ENCODE measurements around the gene PSMD14.

Gene PSMD14

DNA sequence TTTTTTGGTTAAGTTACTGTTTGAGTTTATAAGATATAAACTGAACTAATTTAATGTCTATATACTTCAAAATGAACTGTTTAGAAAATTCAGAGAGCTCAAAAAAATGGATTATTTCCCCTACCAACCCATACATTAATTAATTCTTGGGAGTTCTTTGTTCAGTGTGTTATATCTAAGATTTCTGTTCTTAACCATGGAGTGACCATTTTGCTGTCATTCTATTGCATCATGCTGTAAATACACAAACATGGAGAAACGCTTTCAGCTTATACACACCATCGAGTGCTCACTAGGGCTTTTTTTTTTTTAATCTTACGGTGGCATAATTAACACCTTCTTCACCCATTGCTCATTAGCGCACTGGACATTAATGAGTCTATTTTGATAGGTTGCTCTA, 74.5 kb downstream of the PSMD14 start:
- DNase-seq (ENCODE audit: low read depth in 2 of 2), result no peak

DNA sequence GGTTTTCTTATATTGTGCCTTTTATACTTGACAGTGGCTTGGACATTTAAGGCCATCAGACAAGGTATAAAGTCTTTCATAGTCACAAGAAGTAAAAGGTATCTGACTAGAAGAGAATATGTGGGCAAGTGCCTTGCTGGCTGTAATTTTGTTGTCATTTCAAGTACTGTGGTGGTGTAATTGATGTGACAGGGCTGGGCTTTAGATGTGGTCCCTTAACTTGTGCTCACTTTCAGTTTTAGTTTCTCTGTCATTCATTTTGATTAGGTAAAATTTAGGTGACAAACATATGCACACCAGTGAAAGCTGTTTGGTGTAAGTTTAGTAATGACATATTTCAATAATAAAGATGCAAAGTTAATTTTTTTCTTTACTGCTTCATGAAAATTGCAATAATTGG, 76.6 kb downstream of the PSMD14 start:
- DNase-seq (ENCODE audit: low read depth in 2 of 2), result no peak

DNA sequence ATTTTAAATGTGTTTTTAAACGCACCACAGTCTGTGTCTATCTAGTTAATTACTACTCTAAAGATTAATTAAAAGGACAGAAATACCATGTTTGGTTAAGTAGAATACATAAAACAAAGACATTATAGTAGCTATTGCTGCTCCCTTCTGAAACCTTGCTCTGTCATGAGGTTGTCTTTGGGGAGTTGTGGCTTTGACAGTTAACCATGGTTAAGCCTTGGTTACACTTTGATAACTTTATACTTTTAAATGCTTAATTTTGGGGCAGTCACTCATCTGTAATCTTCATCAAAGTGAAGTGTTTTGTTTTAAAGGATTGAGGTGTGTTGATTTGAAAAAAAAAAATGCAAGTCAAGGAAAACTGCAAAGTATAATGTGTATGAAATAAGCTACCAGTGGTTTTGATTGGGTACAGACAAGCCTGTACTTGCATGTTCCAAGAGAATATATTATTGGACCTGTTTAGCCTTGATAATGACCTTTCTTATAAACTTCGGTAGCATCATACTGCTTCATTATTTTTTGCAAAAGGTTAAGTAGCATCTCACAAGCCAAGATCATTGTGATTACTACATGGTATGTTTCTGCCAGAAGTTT, 78.1 kb downstream of the PSMD14 start:
- DNase-seq (ENCODE audit: low read depth in 2 of 2), result no peak

DNA sequence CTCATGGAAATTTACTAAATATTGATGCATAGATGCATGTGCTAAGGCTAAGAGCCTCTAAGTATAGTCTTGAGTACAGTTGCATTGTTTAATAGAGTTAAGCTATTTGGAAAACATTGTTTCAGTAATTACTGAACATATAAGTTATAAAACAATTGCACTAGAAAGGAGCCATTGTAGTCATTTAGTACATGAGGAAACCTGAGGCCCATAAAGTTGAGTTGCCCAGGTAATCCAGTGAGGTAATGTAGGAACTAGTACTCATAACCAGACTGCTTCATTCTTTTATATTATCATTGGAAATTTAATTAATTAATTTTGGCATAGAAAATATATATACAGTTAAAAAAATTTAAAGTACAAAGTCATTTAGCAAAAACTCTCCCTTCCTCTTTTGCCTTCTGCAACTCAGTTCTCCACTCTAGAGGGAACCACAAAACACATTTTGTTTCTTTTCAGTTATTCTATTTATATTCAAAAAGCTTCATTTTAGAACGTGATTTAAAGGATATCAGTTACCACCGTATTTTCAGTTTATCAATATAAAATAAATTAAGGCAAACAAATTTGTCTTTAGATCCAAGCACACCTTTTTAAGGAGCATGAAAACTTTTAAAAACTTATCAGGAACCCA, 80.0 kb downstream of the PSMD14 start:
- DNase-seq (ENCODE audit: low read depth in 2 of 2), result no peak

DNA sequence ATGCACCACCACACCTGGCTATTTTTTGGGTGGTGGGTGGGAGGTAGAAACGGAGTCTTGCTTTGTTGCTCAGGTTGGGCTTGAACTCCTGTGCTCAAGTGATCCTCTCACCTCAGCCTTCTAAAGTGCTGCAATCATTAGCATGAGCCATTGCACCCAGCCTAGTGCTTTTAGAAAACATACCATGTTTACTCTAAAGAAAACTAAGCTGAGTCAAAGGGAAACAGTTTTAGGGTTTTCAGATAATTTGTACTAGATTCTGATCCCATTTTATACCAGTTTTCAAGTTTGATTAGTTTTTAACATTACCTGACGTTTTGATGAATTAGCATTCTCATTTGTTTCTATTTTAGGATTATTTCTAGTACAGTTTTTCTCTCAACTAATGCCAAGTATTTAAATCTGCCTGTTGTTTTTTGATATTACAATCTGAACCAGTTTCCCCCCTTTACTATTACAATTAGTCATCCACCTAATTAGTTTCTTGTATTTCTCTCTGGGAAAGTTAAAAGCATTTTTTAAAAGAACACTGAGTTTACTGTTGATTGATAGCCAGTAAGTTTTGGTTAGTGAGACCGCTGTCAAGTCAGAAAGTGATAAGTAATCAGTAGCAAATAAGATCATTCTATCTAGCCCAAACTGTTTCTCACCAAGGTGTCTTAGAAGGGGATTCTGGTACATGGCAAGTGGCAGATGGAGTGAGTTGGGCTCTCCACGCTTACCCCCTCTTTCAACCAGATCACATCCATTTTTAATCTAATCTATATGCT, 83.7 kb downstream of the PSMD14 start:
- no peak for DNase-seq (ENCODE audit: low read depth in 2 of 2)

DNA sequence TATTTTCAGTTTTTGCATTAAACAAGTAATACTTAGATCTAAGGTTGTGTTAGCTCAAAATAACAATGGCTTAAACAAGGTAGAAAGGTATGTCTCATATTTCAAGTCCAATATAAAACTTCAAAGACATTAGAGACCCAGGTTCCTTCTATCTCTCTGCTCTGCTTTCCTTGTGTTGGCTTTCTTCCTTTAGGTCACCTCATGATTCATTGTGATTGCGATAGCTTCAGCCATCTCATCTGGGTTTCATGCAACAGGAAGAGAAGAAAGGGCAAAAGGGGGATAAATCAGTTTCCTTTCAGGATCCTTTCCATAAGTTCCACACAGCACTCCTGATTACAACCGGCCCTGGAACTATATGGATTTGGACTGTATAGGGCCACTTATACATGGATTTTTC, 91.9 kb downstream of the PSMD14 start:
- no peak for DNase-seq (ENCODE audit: low read depth in 2 of 2)

DNA sequence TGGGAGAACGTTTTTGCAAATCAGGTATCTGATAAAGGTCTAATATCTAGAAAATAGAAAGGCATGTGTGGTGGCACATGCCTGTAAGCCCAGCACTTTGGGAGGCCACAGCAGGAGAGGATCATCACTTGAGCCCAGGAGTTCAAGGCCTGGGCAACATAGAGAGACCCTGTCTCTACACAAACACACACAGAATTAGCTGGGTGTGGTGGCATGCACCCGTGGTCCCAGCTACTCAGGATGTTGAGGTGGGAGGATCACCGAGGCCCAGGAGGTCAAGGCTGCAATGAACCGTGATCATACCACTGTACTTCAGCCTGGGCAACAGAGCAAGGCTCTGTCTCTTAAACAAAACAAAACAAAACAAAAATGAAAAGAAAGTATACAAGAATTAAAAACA, 94.1 kb downstream of the PSMD14 start:
- no peak for DNase-seq (ENCODE audit: low read depth in 2 of 2)

DNA sequence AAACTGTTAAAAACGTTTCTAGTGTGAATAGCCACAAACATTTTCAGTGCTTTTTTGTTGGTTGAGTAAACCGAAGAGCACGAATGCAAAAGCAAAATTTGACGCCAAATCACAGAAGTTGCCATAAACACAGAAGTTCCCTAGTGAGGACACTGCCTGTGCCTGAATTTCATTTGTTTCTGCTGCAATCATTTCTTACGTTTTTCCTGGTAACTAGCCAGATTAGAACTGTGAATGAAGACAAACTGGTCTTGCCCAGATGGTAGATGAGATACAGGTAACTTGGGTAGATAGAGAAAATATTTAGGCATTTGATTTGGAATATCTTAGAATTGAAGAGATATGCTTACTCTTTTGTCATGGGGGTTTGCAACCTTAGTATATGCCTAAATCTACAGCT, 98.1 kb downstream of the PSMD14 start:
- no peak for DNase-seq (ENCODE audit: low read depth in 2 of 2)

DNA sequence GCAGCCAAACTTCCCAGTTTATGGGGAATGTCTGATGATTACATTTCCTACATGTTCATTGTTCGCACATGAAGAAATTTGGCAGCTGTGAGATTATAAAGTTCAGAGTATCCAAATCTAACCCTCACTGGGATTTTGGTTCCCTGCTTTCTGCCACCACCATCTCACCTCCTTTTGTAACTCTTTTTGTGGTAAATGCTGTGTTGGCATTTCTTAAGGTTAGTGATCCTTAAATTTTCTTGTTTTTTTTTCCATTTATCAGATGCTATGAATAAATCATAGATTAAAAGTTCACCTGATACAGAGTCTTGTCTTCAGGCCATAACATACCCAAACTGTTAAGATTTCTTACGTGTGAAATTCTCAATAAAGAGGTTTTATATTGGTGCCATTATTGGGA, 99.4 kb downstream of the PSMD14 start:
- no peak for DNase-seq (ENCODE audit: low read depth in 2 of 2)

DNA sequence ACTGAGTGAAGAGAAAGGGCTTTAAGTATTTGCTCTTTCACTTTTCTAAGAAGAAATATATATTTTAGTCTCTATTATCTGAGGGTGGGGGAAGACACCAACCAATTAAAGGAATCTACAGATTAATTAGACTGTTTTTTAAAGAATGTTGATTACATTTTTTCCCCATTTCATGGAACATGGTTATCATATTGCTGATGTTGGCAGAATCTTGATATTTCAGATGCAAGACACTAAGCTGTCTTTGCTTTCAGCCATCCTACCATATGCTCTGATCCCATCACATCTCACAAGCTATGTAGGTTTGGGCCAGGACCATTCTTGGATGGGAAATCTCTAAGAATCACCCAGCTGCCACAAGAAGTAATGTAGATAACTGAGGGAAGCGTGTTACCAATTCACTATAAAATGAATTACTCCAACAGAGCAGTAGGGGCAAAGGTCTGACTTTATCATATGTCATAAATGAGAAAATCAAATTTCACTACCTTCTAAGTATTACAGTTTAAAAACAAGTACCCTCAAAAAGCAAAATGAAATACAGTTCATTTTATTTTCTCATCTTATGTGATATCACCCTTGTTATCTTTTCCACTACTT, 101.2 kb downstream of the PSMD14 start:
- DNase-seq (ENCODE audit: low read depth in 2 of 2), result no peak

DNA sequence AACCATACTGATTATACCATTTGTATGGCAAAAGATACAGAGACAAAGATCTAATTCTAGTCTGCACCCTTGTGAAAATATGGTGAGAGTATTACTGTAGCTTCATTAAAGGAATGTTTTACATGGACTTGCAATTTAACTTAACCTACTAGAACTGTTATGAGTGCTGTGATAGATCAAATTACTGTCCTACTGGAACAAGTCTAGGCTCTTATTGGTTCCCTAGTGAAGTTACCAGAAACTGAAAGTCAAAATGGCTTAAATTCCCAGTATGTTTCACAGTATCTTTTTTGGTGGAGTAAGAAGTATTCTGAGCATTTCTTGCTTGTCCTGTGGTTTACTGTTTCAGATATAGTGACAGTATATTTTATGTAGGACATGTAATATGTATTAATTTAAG, 104.1 kb downstream of the PSMD14 start:
- DNase-seq (ENCODE audit: low read depth in 2 of 2), result no peak

DNA sequence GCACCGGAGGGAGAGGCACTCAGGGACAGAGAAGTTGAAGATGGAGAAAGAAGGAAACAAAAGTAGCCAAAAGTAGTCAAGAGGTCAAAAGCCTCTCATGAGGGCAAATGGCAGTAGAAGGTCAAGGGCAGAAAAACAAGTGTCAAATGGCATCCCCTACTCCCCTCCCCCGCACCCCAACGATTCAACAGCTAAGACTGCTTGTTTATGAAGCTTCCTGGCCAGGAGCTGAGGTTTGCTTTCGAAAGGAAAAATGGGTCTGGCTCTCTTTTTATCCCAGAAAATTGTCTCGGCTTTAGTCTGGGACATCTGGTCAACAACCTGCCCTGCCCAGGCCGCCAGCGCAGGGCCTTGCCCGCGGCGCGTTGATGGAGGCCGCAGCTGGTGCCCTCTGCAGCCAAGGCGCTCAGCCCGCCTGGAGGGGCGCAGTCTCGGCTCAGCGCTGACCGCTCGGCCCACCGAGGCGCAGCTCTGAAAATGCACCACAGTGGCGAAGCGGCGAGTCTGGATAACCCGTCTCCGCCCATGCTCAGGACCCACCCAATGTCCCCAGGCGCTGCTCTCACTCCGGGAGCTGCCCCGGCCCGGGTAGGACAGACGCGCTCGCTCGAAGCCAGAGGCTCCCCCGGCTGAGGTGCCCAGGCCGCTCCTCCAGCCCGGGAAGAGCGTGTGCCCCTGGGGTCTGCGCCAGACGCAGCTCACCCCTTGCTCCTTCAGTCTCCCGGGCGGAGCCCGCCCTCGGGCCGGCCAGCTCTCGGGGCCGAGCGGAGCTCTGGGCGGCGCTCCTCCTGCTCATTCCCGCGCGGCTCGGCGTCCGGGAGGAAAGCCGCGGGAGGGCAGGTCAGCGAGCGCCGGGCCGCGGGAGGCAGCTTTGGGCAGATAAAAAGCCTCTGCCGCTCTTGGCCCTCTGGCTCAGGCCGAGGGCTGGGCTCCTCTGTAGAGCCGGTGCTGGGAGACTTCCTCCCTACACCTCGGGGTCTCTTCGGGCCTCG, 106.1 kb downstream of the PSMD14 start:
- DNase-seq (ENCODE audit: low read depth in 2 of 2), result no peak

DNA sequence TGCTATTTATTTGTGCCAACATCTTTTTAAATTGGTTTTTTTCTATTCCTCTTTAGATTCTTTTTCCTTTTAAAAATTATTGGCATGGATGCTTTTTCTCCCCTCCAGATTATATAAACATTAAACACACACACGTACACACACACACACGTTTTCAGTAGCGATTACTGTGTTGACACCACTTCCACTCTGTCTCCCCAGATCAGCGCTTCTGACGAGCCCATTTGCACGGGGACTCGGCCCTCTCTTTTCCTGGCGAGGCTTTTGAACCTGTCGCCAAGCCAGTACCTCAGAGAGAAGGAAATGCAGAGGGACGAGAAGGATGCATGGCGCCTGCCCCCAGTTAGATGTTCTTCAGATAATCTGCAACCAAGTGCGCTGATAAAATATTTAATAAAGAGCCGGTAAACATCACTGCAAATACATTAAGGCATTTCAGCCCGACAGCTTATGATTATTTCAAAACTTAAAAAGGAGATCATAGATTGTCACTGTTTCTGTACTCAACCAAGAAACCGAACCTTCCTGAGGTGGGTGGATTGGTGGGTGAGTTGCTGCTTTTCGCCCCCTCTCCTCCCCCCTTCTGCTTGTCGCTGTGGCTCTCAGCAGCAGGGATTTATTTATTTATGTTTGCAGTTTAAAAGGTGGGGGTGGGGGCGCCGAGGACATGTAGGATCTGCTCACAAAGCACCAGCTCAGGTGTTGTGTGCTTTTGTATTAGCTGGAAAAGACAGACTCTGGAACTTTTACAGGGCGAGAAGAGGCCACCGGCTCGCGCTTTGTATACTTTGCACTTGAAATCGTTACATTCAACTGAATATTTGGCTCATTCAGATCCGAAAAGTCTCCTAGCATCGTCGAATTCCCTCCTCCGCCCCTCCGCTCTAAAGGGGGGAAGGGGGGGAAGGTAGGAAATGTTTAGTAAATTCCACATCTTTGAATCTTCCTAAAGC, 107.1 kb downstream of the PSMD14 start:
- no peak for DNase-seq (ENCODE audit: low read depth in 2 of 2)

DNA sequence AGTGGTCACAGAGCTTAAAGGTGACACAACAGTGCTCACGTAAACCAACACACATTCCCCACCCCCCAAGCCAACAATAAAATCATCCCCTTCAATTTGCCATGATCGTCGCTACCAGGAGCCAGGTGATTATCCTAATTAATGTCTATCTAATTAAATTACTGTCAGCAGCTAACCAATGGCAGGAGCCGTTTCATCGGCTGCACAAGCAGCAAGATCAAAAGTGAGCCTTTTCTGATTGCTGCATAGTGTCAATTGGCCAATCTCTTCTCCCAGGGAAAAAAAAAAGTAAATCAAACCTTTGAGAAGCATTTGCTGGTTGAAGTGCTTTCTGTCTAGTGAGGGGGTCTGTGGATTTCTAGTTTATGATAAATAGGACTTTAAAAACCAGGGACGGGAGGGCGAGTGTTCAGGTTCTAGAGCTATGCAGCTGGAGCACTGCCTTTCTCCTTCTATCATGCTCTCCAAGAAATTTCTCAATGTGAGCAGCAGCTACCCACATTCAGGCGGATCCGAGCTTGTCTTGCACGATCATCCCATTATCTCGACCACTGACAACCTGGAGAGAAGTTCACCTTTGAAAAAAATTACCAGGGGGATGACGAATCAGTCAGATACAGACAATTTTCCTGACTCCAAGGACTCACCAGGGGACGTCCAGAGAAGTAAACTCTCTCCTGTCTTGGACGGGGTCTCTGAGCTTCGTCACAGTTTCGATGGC, 107.9 kb downstream of the PSMD14 start, which contains the start of gene TBR1:
TBR1 (plus strand) TSS at position 311 of the 721 bp plus-strand sequence; CDS start at position 425, 114 bp downstream.
- DNase-seq (ENCODE audit: low read depth in 2 of 2), result no peak

DNA sequence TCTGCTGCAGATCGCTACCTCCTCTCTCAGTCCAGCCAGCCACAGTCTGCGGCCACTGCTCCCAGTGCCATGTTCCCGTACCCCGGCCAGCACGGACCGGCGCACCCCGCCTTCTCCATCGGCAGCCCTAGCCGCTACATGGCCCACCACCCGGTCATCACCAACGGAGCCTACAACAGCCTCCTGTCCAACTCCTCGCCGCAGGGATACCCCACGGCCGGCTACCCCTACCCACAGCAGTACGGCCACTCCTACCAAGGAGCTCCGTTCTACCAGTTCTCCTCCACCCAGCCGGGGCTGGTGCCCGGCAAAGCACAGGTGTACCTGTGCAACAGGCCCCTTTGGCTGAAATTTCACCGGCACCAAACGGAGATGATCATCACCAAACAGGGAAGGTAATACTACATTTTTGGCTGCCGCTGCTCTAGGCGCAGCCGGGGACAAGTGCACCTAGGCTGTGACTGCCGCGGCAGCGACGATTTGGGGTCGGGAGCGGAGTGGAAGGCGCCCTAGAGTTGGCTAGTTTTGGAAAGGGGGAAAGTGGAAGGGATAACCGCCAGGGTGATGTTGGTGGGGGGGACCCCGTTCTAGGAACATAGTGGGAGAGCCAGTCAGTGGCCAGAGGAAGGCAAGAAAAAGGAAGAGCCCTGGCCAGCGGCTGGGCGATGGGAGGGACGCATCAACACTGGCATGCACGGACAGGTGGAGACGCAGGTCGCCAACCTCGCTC, 108.6 kb downstream of the PSMD14 start:
- no peak for DNase-seq (ENCODE audit: low read depth in 2 of 2)

DNA sequence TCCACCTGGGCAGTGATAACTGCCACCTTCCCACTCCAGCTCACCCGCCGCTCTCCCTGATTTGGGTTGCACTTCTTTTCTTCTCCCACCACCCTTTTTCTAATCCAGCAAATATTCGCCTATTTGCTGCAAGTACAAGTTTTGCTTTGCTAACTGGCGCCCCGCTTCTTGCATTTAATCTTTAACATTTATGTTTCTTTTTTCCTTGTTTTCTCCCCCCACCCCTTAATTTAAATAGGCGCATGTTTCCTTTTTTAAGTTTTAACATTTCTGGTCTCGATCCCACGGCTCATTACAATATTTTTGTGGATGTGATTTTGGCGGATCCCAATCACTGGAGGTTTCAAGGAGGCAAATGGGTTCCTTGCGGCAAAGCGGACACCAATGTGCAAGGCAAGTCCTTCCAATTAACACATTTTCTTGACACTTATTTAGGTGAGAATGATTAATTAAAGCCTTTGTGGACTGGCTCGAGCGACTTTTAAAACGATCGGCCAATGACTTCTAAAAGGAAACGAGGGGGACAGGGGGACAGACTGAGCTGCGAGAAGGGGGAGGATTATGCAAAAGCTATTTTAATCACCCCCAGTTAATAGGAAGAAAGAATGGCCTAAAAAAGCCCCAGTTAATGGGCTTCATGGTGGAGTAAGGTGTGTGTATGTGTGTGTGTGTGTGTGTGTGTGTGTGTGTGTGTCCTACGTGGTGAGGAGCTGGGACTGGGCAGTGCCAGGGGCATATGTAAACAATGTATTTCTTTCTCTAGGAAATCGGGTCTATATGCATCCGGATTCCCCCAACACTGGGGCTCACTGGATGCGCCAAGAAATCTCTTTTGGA, 109.4 kb downstream of the PSMD14 start:
- DNase-seq (ENCODE audit: low read depth in 2 of 2), result no peak

DNA sequence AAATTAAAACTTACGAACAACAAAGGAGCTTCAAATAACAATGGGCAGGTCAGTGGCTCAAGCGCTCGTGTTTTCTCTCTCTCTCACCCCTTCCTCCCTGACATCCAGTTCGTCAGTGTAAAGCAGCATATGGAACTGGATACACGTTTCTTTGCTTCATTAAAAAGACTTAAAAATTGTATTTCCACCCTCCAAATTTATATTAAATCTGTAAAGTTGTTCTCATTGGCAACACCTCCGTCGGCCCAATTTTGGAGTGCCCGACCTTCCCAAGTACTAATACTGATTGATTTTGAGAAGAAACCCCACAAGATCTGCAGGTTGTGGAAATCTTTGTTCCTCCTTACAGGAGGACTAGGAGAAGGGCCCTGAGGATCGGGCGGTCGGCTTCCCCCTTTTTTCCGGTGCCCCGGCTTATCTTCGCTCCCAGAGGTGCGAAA, 110.1 kb downstream of the PSMD14 start:
- DNase-seq (ENCODE audit: low read depth in 2 of 2), result no peak
